NT2/D1 (cell line): ENCODE results near the gene PTPRK.
"Not testable (repeated sequence)": the region's sequence is repeated elsewhere in the genome, so short reads cannot be mapped to it uniquely, and the experiment has no call there.

Experiments used
- DNase-seq: peaks from one replicate; pipeline ENCODE4 v3.0.0-alpha.2; 2011; ENCODE audit warnings: low read depth, low spot score
- H3K27me3 ChIP-seq: 2 replicates; pipeline ENCODE4 v1.6.0; 2011; ENCODE audit warnings: mild to moderate bottlenecking; ENCODE audit not compliant: insufficient read length, insufficient read depth
- H3K36me3 ChIP-seq: 2 replicates; pipeline ENCODE4 v1.6.1; 2011; ENCODE audit warnings: mild to moderate bottlenecking, low read length, mixed read lengths; ENCODE audit not compliant: insufficient read depth, insufficient read length
- H3K4me1 ChIP-seq: 2 replicates; pipeline ENCODE4 v1.5.1; 2011; ENCODE audit not compliant: insufficient read depth, insufficient read length
- H3K4me3 ChIP-seq: 2 replicates; pipeline ENCODE4 v1.5.1; 2011; ENCODE audit warnings: low read depth; ENCODE audit not compliant: insufficient read length
- H3K9ac ChIP-seq: 2 replicates; pipeline ENCODE4 v1.6.0; 2011; ENCODE audit warnings: low read depth; ENCODE audit not compliant: insufficient read length
- H3K9me3 ChIP-seq: 2 replicates; pipeline ENCODE4 v1.5.1; 2011; ENCODE audit warnings: mild to moderate bottlenecking, low read length; ENCODE audit not compliant: insufficient read depth
- SUZ12 ChIP-seq: IDR thresholded peaks from 2 replicates; pipeline ENCODE4 v1.6.1; 2011; ENCODE audit not compliant: insufficient read length, insufficient read depth; ENCODE audit errors: extremely low read depth
- YY1 ChIP-seq: IDR thresholded peaks from 2 replicates; pipeline ENCODE4 v1.6.1; 2011; ENCODE audit not compliant: insufficient read length, insufficient read depth
- ZNF274 ChIP-seq: IDR thresholded peaks from 2 replicates; pipeline ENCODE4 v1.6.1; 2011; ENCODE audit warnings: mild to moderate bottlenecking, low read depth, low read length

PTPRK gene

DNA sequence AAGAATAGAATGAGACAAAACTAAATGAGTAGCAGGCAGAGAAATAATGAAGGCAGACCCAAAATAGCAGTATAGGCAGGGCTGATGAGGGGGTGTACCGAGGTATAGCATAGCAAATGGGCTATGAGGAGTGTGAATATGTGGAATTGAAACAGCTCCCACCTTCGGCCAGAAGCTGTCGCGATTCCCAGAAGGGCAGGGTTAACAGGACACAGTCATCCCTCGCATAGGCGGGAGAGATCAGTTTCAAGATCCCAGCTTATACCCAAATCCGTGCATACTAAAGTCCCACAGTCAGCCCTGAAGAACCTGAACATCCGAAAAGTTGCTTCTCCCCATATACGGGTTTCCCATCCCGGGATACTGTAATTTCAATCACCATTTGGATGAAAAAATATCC, 82.7 kb downstream of the PTPRK start:
- H3K4me1 ChIP-seq = no peaks in the 10 kb centered on the region
- no peak overlapping the region for H3K9ac ChIP-seq
- H3K36me3 ChIP-seq = no peaks in the 10 kb centered on the region
- DNase-seq = no peak
- no peak overlapping the region for H3K4me3 ChIP-seq
- H3K27me3 ChIP-seq = no peaks in the 10 kb centered on the region
- H3K9me3 ChIP-seq = no peaks in the 10 kb centered on the region
- no peak for TF ChIP-seq YY1
- TF ChIP-seq SUZ12 = no peak
- TF ChIP-seq ZNF274 = no peak

DNA sequence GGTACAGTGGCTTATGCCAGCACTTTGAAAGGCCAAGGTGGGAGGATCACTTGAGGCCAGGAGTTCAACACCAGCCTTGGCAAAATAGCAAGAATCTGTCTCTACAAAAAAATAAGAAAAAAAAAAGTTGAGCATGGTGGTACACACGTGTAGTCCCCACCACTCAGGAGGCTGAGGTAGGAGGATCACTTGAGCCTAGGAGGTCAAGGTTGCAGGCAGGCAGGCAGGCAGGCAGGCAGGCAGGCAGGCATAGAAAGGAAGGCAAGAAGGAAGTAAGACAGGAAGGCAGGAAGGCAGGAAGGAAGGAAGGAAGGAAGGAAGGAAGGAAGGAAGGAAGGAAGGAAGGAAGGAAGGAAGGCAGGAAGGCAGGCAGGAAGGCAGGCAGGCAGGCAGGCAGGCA, 85.6 kb downstream of the PTPRK start:
- DNase-seq, H3K4me1 ChIP-seq, H3K27me3 ChIP-seq: not testable (repeated sequence)

DNA sequence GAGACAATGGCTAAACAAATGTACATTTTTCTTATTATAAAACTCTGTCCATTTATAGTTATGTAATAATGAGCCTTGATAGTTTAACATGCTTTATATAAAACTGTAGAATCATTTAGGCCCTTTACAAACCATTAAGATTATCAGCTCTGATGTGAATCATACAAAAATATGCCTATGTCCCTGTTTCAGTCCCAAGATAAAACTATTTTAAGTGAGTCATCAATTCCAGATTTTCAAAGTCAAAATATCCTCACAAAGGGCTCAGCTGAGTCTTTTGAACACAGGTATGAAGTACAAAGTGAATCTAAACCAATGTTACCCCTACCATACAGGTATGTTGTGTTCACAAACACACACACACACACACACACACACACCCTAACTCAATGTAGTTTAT, 88.0 kb downstream of the PTPRK start:
- H3K36me3 ChIP-seq = no peaks in the 10 kb centered on the region
- no peak overlapping the region for H3K4me3 ChIP-seq
- TF ChIP-seq SUZ12 = no peak
- TF ChIP-seq YY1 = no peak
- TF ChIP-seq ZNF274 = no peak
- H3K4me1 ChIP-seq = no peaks in the 10 kb centered on the region
- no peaks in the 10 kb centered on the region for H3K9me3 ChIP-seq
- DNase-seq = no peak
- H3K9ac ChIP-seq = no peak overlapping the region
- no peaks in the 10 kb centered on the region for H3K27me3 ChIP-seq

More for the DNA sequence above, 85.6 kb downstream of the PTPRK start:
- H3K4me3 ChIP-seq, H3K36me3 ChIP-seq, H3K9me3 ChIP-seq, H3K9ac ChIP-seq: not testable (repeated sequence)

DNA sequence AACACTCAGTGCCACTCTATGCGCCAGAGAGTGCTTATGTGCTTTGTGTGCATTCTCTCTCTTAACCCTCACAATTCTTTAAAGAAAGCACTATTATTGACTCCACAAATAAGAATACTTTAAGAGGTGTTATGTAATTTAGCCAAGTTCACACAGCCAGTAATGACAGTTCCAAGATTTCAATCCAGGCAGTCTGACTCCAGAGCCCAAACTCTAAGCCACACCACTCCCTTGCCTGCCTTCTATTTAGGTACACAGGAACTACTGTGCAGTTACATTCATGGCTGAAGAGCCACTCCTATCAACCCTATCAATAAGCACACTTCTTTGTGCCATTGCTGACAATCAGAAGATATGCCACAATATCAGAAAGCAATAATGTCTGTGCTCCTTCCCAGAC, 93.3 kb downstream of the PTPRK start:
- Histone ChIP-seq H3K36me3 (no peaks in the 10 kb centered on the region), H3K9me3 (no peaks in the 10 kb centered on the region), H3K4me1 (no peaks in the 10 kb centered on the region), H3K4me3 (no peak overlapping the region), H3K27me3 (no peaks in the 10 kb centered on the region), H3K9ac (no peak overlapping the region)
- no peak for DNase-seq
- TF ChIP-seq YY1 = no peak
- TF ChIP-seq SUZ12 = no peak
- no peak for TF ChIP-seq ZNF274

DNA sequence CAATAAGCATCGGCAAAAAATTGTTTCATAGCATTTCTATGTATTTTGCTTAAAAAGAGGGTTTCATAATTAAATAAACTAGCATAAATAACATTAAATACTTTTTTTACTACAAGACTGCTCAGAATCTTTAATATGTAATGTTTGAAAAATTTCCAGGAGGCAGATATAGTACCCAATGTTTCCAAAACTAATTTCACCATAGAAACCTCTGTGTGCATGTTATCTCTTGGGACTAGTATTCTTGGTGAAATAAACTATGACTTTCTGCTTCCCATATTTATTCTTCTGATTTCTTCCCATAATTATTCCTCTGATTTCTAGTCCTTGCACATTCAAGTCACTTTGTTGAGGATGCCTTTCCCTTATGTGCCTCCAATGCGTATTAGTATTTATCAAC, 94.5 kb downstream of the PTPRK start:
- no peak for DNase-seq
- no peak for TF ChIP-seq YY1
- TF ChIP-seq ZNF274 = no peak
- TF ChIP-seq SUZ12 = no peak
- H3K4me1 ChIP-seq = no peaks in the 10 kb centered on the region
- no peaks in the 10 kb centered on the region for H3K27me3 ChIP-seq
- no peaks in the 10 kb centered on the region for H3K36me3 ChIP-seq
- H3K9ac ChIP-seq = no peak overlapping the region
- no peaks in the 10 kb centered on the region for H3K9me3 ChIP-seq
- H3K4me3 ChIP-seq = no peak overlapping the region

DNA sequence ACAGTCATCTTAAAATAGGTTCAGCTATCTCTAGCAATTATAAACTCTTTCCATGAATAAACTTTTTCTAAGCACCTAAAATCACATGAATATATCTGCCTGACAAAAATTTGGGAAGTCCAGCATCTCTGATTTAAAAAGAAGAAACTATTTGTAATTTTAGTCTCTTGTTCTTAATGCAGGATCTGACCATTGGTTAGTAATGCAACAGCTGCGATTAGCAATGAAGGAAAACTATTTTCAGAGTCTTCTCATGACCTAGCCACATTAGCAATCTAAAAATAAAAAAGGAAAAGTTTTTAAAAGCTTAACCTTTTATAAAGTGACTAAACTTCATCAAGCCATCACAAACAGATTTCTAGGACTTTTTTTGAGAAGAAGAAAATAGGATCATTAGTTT, 97.5 kb downstream of the PTPRK start:
- no peak for TF ChIP-seq ZNF274
- no peak for TF ChIP-seq SUZ12
- no peak for TF ChIP-seq YY1

DNA sequence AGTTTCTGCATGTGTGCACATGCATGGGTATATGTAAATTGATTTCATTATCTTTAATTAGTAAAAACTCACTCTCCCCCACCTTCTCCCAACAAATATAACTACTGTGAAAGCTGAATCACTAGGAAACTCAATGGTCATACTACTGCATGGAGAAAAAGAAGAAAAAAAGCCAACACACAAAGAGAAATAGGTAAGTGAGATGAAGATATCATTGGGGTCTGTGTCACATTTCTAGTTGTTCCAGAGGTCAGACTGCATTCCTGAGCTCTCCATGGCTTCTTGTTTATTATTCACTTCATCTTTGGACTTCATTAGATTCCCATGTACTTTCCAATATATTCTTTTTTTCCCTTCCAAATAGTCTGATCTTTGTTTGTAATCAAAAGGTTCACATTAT, 98.2 kb downstream of the PTPRK start:
- TF ChIP-seq ZNF274 = no peak
- TF ChIP-seq YY1 = no peak
- no peak for TF ChIP-seq SUZ12
- Histone ChIP-seq H3K9ac (no peak overlapping the region), H3K4me1 (no peaks in the 10 kb centered on the region), H3K36me3 (no peaks in the 10 kb centered on the region), H3K9me3 (no peaks in the 10 kb centered on the region), H3K27me3 (no peaks in the 10 kb centered on the region), H3K4me3 (no peak overlapping the region)
- no peak for DNase-seq

More for the DNA sequence above, 97.5 kb downstream of the PTPRK start:
- no peaks in the 10 kb centered on the region for H3K36me3 ChIP-seq
- no peaks in the 10 kb centered on the region for H3K4me1 ChIP-seq
- no peak overlapping the region for H3K4me3 ChIP-seq
- H3K27me3 ChIP-seq = no peaks in the 10 kb centered on the region
- DNase-seq = no peak
- no peak overlapping the region for H3K9ac ChIP-seq
- H3K9me3 ChIP-seq = no peaks in the 10 kb centered on the region

DNA sequence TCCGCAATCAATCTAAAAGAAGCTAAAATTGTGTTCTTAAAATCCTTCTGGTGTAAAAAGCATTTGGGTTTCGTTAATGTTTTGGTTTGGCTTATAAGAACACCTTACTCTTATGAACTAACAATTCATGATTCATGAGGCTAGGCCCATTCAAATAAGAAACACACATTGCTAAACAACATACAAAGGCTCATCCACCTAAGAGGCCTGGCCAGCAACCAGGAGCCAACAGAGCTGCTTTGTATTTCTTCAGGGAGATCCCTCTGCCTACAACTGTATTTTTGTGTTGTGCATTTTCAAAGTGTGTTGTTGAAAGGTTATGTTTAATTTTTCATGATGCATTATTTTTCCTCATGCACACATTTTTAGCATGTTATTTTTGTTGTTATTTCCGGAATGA, 98.6 kb downstream of the PTPRK start:
- H3K36me3 ChIP-seq = no peaks in the 10 kb centered on the region
- no peaks in the 10 kb centered on the region for H3K27me3 ChIP-seq
- H3K4me3 ChIP-seq = no peak overlapping the region
- TF ChIP-seq ZNF274 (no peak), SUZ12 (no peak), YY1 (no peak)
- no peaks in the 10 kb centered on the region for H3K9me3 ChIP-seq
- H3K4me1 ChIP-seq = no peaks in the 10 kb centered on the region
- no peak overlapping the region for H3K9ac ChIP-seq
- DNase-seq = no peak
